Parietal lobe (tissue), 1 donor: ENCODE results near the gene NIFK. TPM values are rescaled to one million over a fixed set of nuclear protein-coding genes. Genes with fewer than 3 reads are reported as not detected.

Source experiments
- total RNA-seq: library from RNA; depleted of rRNA; stranded (reverse); fragments of >200 nt; gene quantifications from one replicate; pipeline ENCODE4 v1.2.3, GENCODE V29; 2014

NIFK gene
- 34.4 TPM for total RNA-seq

DNA sequence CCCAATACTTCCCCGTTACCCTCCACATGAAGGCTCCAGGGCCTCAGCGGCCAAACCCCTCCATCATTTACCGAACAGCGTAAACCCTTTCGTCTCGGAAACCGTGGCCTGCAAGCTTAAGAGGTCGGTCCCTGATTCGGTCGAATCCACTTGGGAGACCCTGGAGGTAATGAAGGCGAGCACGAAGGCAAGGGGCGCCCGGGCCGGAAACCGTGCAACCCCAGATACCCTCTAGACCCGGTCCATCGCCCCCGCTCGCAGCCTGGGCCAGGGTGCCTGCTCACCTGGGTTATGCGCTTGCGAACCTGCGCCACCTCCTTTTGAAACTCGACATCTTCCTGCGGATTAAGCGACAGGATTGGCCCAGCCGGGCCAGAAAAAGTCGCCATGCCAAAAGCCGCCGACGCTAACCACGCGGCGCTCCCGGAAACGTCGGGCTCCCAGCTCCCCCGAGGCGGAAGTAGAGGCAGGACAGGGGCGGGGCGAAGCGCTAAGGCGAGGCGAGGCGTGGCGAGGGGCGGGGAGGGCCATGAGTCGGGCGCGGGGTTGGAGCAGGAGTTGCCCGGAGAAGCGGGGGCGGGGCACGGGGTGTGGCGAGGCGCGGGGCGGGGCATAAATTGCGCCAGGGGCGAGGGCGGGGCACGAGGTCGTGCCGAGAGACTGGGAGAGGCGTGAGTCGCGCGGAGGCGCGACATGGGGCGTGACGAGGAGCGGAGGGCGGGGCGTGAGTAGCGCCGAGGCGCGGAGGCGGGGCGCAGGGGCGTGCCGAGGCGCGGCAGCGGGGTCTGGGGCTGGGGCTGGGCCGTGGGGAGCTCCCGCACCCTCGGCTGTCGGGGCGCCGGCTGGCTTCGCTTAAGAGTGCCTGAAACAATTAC, at the start of gene NIFK:
Gene NIFK (minus strand): TSS at position 414 of the 875 bp plus-strand sequence. CDS start 25 bp downstream, at position 389.

DNA sequence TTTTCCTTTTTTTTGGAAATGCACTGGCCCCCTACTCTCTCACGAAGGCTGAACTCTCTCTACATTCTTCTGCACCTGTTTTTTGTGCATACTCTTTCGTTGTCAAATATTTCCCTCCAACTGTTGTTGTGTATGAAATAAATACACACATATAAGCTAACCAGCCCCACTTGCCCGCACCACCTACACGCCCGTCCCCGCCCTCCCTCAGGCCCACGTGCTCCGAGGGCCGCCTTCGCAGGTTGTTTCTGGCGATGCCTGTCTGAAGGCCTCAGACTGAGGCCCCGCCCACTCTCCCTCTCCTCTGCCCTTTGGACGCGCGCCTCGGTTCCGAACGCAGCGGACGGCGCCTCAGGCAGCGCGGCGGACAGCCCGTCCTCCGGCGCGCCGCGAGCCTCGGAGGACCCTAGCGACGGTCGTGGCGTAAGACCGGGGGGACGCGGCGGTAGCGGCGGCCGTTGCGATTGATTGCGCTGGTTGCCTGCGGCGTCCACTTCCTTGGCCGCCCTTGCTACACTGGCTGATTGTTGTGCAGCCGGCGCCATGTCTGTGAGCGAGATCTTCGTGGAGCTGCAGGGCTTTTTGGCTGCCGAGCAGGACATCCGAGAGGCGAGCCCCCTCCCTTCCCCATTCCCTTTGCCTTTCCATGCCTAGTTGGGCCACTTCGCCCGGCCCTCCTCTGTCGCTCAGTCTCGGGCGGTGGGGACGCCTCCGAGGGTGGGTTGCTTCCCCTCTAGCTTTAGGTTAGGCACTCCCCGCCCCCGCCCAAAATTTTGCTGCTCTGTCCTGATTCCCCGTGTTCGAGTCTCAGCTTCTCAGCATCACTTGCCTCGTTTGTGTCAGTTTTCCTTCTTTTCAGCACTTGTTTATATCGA, 18.8 kb upstream of the NIFK start, which contains the start of gene TSN:
Gene TSN (plus strand): TSS at position 415 of the 875 bp plus-strand sequence. CDS start 129 bp downstream, at position 544.

Other genes with a start within 250 kb of the NIFK start
- gene RNU4ATAC, start 206.0 kb downstream of the NIFK start, total RNA-seq = not detected
- gene CLASP1, start 87.4 kb downstream of the NIFK start, total RNA-seq = 321 TPM
- 61.0 TPM for gene TSN, start 18.8 kb upstream of the NIFK start, total RNA-seq